K562 (cell line): ENCODE data around the gene HAGHL. TPM values are rescaled to one million over a fixed set of nuclear protein-coding genes. Genes with fewer than 3 reads are reported as not detected.
"Not testable (repeated sequence)": the region's sequence is repeated elsewhere in the genome, so short reads cannot be mapped to it uniquely, and the experiment has no call there.

ENCODE experiments used
- ATAC-seq: fragments of 200-7000 bp; cut with Tn5 transposase; 3 replicates; pipeline ENCODE4 v1.9.1; 2020; ENCODE audit warnings: moderate library complexity
- BruUV-seq: library from RNA; stranded (reverse); fragments of 400-500 nt; replicated peaks from 2 replicates; lab custom pipeline; 2021; lab: Mats Ljungman, UMichigan
- CTCF ChIA-PET: fragments of 300-600 bp; formaldehyde crosslinking; extraction: SDS; loops from one replicate; lab custom pipeline; 2021; ENCODE audit warnings: low intra/inter-chr PET ratio; lab: Yijun Ruan, JAX
- POLR2A ChIA-PET: fragments of 300-600, 350-650 bp; sonication (Branson Sonifier 250); formaldehyde crosslinking; extraction: SDS; loops from one replicate; lab custom pipeline; 2021; ENCODE audit warnings: antibody characterized with exemption, inconsistent platforms; lab: Yijun Ruan, JAX
- DNase-seq, 4 experiments: peaks; one replicate each; pipeline versions ENCODE4 v3.0.0 to v3.0.0-alpha.2; 2011 to 2018; ENCODE audit warnings: low spot score in 3 of 4, mixed read lengths in 3 of 4; ENCODE audit errors: extremely low read depth in 1 of 4
- FAIRE-seq: peaks from 2 replicates; lab custom pipeline; 2011; peaks lifted over from hg19 to GRCh38; lab: Jason Lieb, UNC
- H2AFZ ChIP-seq: 2 replicates; pipeline ENCODE4 v1.6.0; 2011; ENCODE audit warnings: low read depth, low read length, control low read depth, inconsistent platforms
- H3K27ac ChIP-seq: fragments of 200-600 bp; 3 replicates; pipeline ENCODE4 v1.8.0; 2011; ENCODE audit warnings: low read depth, mild to moderate bottlenecking, control low read depth, inconsistent platforms, low read length, moderate library complexity, mixed read lengths; ENCODE audit errors: extremely low read depth
- H3K27me3 ChIP-seq, 2 experiments: fragments of 300-600 bp in 1 of 2; 2 replicates in 1 of 2; 3 replicates in 1 of 2; pipeline versions ENCODE4 v1.6.0 to v1.8.0; 2011; ENCODE audit warnings: inconsistent platforms in 2 of 2, low read length in 2 of 2, mild to moderate bottlenecking in 1 of 2, mixed read lengths in 1 of 2, moderate library complexity in 1 of 2; ENCODE audit not compliant: control insufficient read depth in 2 of 2, insufficient read depth in 2 of 2
- H3K36me3 ChIP-seq: fragments of 300-600 bp; 3 replicates; pipeline ENCODE4 v1.8.0; 2011; ENCODE audit warnings: mild to moderate bottlenecking, low read length, inconsistent platforms; ENCODE audit not compliant: control insufficient read depth, insufficient read depth
- H3K4me1 ChIP-seq, 2 experiments: fragments of 200-600 bp in 1 of 2; replicated peaks in 1 of 2; 2 replicates in 1 of 2; 3 replicates in 1 of 2; pipeline versions ENCODE4 v1.5.1 to v1.8.0; 2011; ENCODE audit warnings: inconsistent platforms in 2 of 2, low read length in 2 of 2, mild to moderate bottlenecking in 1 of 2, mixed read lengths in 1 of 2, moderate library complexity in 1 of 2; ENCODE audit not compliant: control insufficient read depth in 2 of 2, insufficient read depth in 2 of 2
- H3K4me2 ChIP-seq: 2 replicates; pipeline ENCODE4 v1.6.1; 2011; ENCODE audit warnings: low read length, control low read depth, inconsistent platforms, mixed read lengths; ENCODE audit not compliant: insufficient read depth
- H3K4me3 ChIP-seq: fragments of 200-600 bp; sonication (generic), shearing (Covaris generic); 2 replicates; pipeline ENCODE4 v1.5.1; 2016; ENCODE audit warnings: control low read depth, inconsistent platforms
- H3K79me2 ChIP-seq: fragments of 200-600 bp; 3 replicates; pipeline ENCODE4 v1.8.0; 2011; ENCODE audit warnings: low read length, inconsistent platforms; ENCODE audit not compliant: control insufficient read depth, insufficient read depth
- H3K9ac ChIP-seq, 2 experiments: 2 replicates each; pipeline versions ENCODE4 v1.6.0 to v1.6.1; 2011; ENCODE audit warnings: low read depth in 2 of 2, low read length in 2 of 2, control low read depth in 1 of 2, inconsistent platforms in 1 of 2, mild to moderate bottlenecking in 1 of 2, mixed read lengths in 1 of 2; ENCODE audit not compliant: insufficient read depth in 1 of 2
- H3K9me1 ChIP-seq: one replicate; pipeline ENCODE4 v1.6.0; 2011; ENCODE audit warnings: inconsistent platforms, mild to moderate bottlenecking, low read length, moderate library complexity; ENCODE audit not compliant: control insufficient read depth, insufficient read depth
- H3K9me3 ChIP-seq: replicated peaks from 2 replicates; pipeline ENCODE4 v1.5.1; 2011; ENCODE audit warnings: low read depth, low read length, inconsistent platforms; ENCODE audit not compliant: control insufficient read depth, insufficient read depth
- H4K20me1 ChIP-seq: replicated peaks from 2 replicates; pipeline ENCODE4 v1.6.1; 2011; ENCODE audit warnings: low read length, inconsistent platforms, mixed read lengths; ENCODE audit not compliant: control insufficient read depth, insufficient read depth
- CLOCK ChIP-seq: fragments of 250-450 bp; sonication (Bioruptor Pico); IDR thresholded peaks from 2 replicates; pipeline ENCODE4 v1.4.0; 2020; ENCODE audit warnings: mild to moderate bottlenecking, moderate library complexity, borderline replicate concordance
- E2F3 ChIP-seq: fragments of 250-450 bp; sonication (Bioruptor Pico); IDR thresholded peaks from 2 replicates; pipeline ENCODE4 v1.4.0; 2020; ENCODE audit warnings: mild to moderate bottlenecking
- GABPB2 ChIP-seq: fragments of 250-450 bp; sonication (Bioruptor Pico); conservative IDR thresholded peaks from 2 replicates; pipeline ENCODE4 v1.5.1; 2021; ENCODE audit warnings: mild to moderate bottlenecking
- GTF2E2 ChIP-seq: fragments of 200-800 bp; sonication (Bioruptor generic); IDR thresholded peaks from 2 replicates; pipeline ENCODE4 v1.6.1; 2016; ENCODE audit warnings: missing genetic modification characterization, missing compliant biosample characterization
- STAT6 ChIP-seq: sonication (generic); formaldehyde crosslinking; IDR thresholded peaks from 2 replicates; pipeline ENCODE4 v1.8.1; 2023; ENCODE audit warnings: mild to moderate bottlenecking, missing genetic modification reagents
- XRCC3 ChIP-seq: fragments of 450-650 bp; IDR thresholded peaks from 2 replicates; pipeline ENCODE4 v1.6.1; 2017; ENCODE audit warnings: mild to moderate bottlenecking, moderate library complexity
- ZBTB9 ChIP-seq: fragments of 450-650 bp; formaldehyde crosslinking; IDR thresholded peaks from 2 replicates; pipeline ENCODE4 v1.4.0; 2020; ENCODE audit warnings: mild to moderate bottlenecking, moderate library complexity
- ZNF121 ChIP-seq: sonication (generic); formaldehyde crosslinking; conservative IDR thresholded peaks from 2 replicates; pipeline ENCODE4 v1.8.0; 2022; ENCODE audit warnings: missing genetic modification reagents
- ZNF444 ChIP-seq: fragments of 250-450 bp; sonication (Bioruptor Pico); IDR thresholded peaks from 2 replicates; pipeline ENCODE4 v1.4.0; 2020; ENCODE audit warnings: mild to moderate bottlenecking, moderate library complexity
- WGBS: fragments of 100-300 bp; shearing (Covaris generic); methylation state at CpG from one replicate; pipeline ENCODE4 v1.1.6; 2016; ENCODE audit warnings: low coverage, mixed read lengths; ENCODE audit not compliant: insufficient coverage; ENCODE audit errors: missing lambda C conversion rate; 5-methylcytosine and 5-hydroxymethylcytosine counted together
- in situ Hi-C: fragments of 300-500 bp; cut with MboI; formaldehyde crosslinking; loops from 4 replicates; pipeline ENCODE4 v1.15.0; 2018; ENCODE audit warnings: inconsistent platforms, mixed read lengths
- intact Hi-C: fragments of 100-400 bp; cut with micrococcal nuclease; formaldehyde crosslinking; loops from 2 replicates; pipeline ENCODE4 v1.14.2; 2022
- polyA plus RNA-seq, 8 experiments: library from polyadenylated mRNA; depleted of rRNA in 4 of 8; stranded (reverse) in 5 of 8; unstranded in 3 of 8; fragments of >200 nt; fragmentation: Nextera tagmentation in 2 of 8; fragmentation: Illumina TruSeq in 1 of 8; extraction: Ambion mirVana in 2 of 8; extraction: Trizol in 1 of 8; gene quantifications; 2 replicates each; pipeline versions ENCODE4 v1.2.1 to v1.2.3, GENCODE V29; 2011 to 2014; ENCODE audit warnings: inconsistent platforms in 1 of 8, missing spikeins in 1 of 8
- total RNA-seq, 7 experiments: library from RNA; depleted of rRNA in 6 of 7; stranded (reverse); fragments of >200 nt in 6 of 7; fragmentation: Illumina TruSeq in 2 of 7; extraction: Trizol in 2 of 7; gene quantifications; 2 replicates each; pipeline versions ENCODE4 v1.2.1 to v1.2.3, GENCODE V29; 2011 to 2021; ENCODE audit warnings: low replicate concordance in 1 of 7

Gene HAGHL
- total and polyA plus RNA-seq, 9 of the 15 experiments (the other 6 are each of a cell fraction or from before 2014, with no cell fraction given), result 0.31 to 83.4 (median 20.7) TPM

- H3K36me3 ChIP-seq, H4K20me1 ChIP-seq, in situ Hi-C loops, FAIRE-seq, intact Hi-C loops, H3K79me2 ChIP-seq, DNase-seq, H3K9me3 ChIP-seq, ATAC-seq, H3K27ac ChIP-seq, H3K9me1 ChIP-seq, H2AFZ ChIP-seq, H3K4me3 ChIP-seq, BruUV-seq, H3K4me2 ChIP-seq, CTCF ChIA-PET: not testable (repeated sequence)
- peak overlapping the region in 1 of 2 experiments; percentile 45; a peak in 1 of 4 replicates for H3K9ac ChIP-seq
- POLR2A ChIA-PET, result interaction anchor here (0.7 to 1.1 kb wide), 2 partner anchors 9 to 247 kb away, joined by 3 read pairs; no protein-coding TSS in a partner anchor
- peak; percentile 75 for TF ChIP-seq ZNF121
- peaks cover 0 to 11% of the 10 kb centered on the region in 2 experiments; a peak in 2 of 5 replicates for H3K27me3 ChIP-seq
- peaks cover 0 to 63% of the 10 kb centered on the region in 2 experiments; a peak in 3 of 5 replicates for H3K4me1 ChIP-seq
- WGBS, result 59% methylated on average over 10 of the region's 10 CpGs
Observed at GRCh38 chr16:776298-776697, 49.4 kb downstream of the HAGHL start.

- in situ Hi-C loops (no loop called here), intact Hi-C loops (no loop called here)
- Histone ChIP-seq H2AFZ (no peak overlapping the region), H3K4me3 (no peak overlapping the region), H3K4me2 (no peak overlapping the region), H3K4me1 (peaks cover 0 to 68% of the 10 kb centered on the region in 2 experiments; a peak in 3 of 5 replicates), H3K9me3 (no peaks in the 10 kb centered on the region), H3K36me3 (no peaks in the 10 kb centered on the region), H3K79me2 (no peaks in the 10 kb centered on the region), H4K20me1 (0 out of 2 replicates have a peak, but pooled peaks cover 4% of the 10 kb centered on the region), H3K9me1 (peaks cover 2% of the 10 kb centered on the region), H3K9ac (no peak overlapping the region), H3K27ac (no peak overlapping the region), H3K27me3 (peaks cover 0 to 11% of the 10 kb centered on the region in 2 experiments; a peak in 2 of 5 replicates)
- DNase-seq (no peak), FAIRE-seq (no peak), ATAC-seq (no peak)
- WGBS, result 64% methylated on average over 9 of the region's 9 CpGs
- ChIA-PET CTCF (no interaction called here), POLR2A (interaction anchor here (0.7 to 1.1 kb wide), 2 partner anchors 9 to 247 kb away, joined by 3 read pairs; no protein-coding TSS in a partner anchor)
- BruUV-seq, result no TSS peak
- TF ChIP-seq ZBTB9, result no peak
- no peak for TF ChIP-seq STAT6 (CRISPR knock-in tag)
- TF ChIP-seq GABPB2 (CRISPR knock-in tag), result no peak
- no peak for TF ChIP-seq CLOCK (CRISPR knock-in tag)
- no peak for TF ChIP-seq XRCC3
- no peak for TF ChIP-seq E2F3 (CRISPR knock-in tag)
- TF ChIP-seq GTF2E2, result no peak
- no peak for TF ChIP-seq ZNF444 (CRISPR knock-in tag)
Observed at GRCh38 chr16:776824-777223, 49.9 kb downstream of the HAGHL start.
